PC-3 (cell line): Measurements from ENCODE around the gene SEC14L6. TPM values are rescaled to one million over a fixed set of nuclear protein-coding genes. Genes with fewer than 3 reads are reported as not detected.

Experiments
- ATAC-seq: fragments of 200-7000 bp; cut with Tn5 transposase; 2 replicates; pipeline ENCODE4 v1.9.1; 2020; ENCODE audit warnings: mild to moderate bottlenecking, moderate library complexity
- BruUV-seq: library from RNA; stranded (reverse); fragments of 400-500 nt; replicated peaks from 2 replicates; lab custom pipeline; 2021; lab: Mats Ljungman, UMichigan
- CTCF ChIA-PET: fragments of 300-600 bp; sonication (Branson Sonifier 250); formaldehyde crosslinking; loops from one replicate; lab custom pipeline; 2022; ENCODE audit warnings: antibody characterized with exemption; lab: Charles Lee
- POLR2A ChIA-PET: fragments of 300-600 bp; sonication (Branson Sonifier 250); formaldehyde crosslinking; loops from one replicate; lab custom pipeline; 2022; ENCODE audit warnings: antibody characterized with exemption; ENCODE audit not compliant: unreplicated experiment; lab: Charles Lee
- DNase-seq: peaks from one replicate; pipeline ENCODE4 v3.0.0-alpha.2; 2015
- H2AFZ ChIP-seq: fragments of 300-600 bp; sonication (generic); 2 replicates; pipeline ENCODE4 v1.6.0; 2016; ENCODE audit warnings: antibody characterized with exemption, low read length
- H3F3A ChIP-seq: fragments of 300-600 bp; sonication (generic); one replicate; pipeline ENCODE4 v1.6.0; 2017; ENCODE audit warnings: antibody characterized with exemption, low read length, control low read depth, mild to moderate bottlenecking; ENCODE audit not compliant: unreplicated experiment
- H3K27ac ChIP-seq: fragments of 300-600 bp; sonication (generic); 2 replicates; pipeline ENCODE4 v1.5.1; 2016; ENCODE audit warnings: mild to moderate bottlenecking, low read length
- H3K27me3 ChIP-seq: fragments of 300-600 bp; sonication (generic); 2 replicates; pipeline ENCODE4 v1.6.1; 2016; ENCODE audit warnings: low read length, mixed read lengths
- H3K36me3 ChIP-seq: fragments of 300-600 bp; sonication (generic); 2 replicates; pipeline ENCODE4 v1.6.1; 2016; ENCODE audit warnings: low read depth, mixed run types, low read length, mixed read lengths
- H3K4me1 ChIP-seq: fragments of 300-600 bp; sonication (generic); 2 replicates; pipeline ENCODE4 v1.5.1; 2016; ENCODE audit warnings: low read length; ENCODE audit not compliant: insufficient read depth
- H3K4me2 ChIP-seq: fragments of 300-600 bp; sonication (generic); 2 replicates; pipeline ENCODE4 v1.6.0; 2016; ENCODE audit warnings: low read length
- H3K4me3 ChIP-seq: fragments of 300-600 bp; sonication (generic); 2 replicates; pipeline ENCODE4 v1.5.1; 2016; ENCODE audit warnings: mild to moderate bottlenecking, low read length, mixed read lengths
- H3K79me2 ChIP-seq: fragments of 300-600 bp; sonication (generic); 2 replicates; pipeline ENCODE4 v1.6.1; 2017; ENCODE audit warnings: low read length, mixed read lengths
- H3K9ac ChIP-seq: fragments of 300-600 bp; sonication (generic); 2 replicates; pipeline ENCODE4 v1.6.0; 2016; ENCODE audit warnings: mild to moderate bottlenecking, low read length
- H3K9me2 ChIP-seq: fragments of 300-600 bp; sonication (generic); replicated peaks from 2 replicates; pipeline ENCODE4 v1.6.1; 2016; ENCODE audit warnings: mixed run types, low read length, mixed read lengths
- H3K9me3 ChIP-seq: fragments of 300-600 bp; sonication (generic); 2 replicates; pipeline ENCODE4 v1.6.1; 2016; ENCODE audit warnings: low read length, mixed read lengths
- H4K20me1 ChIP-seq: fragments of 300-600 bp; sonication (generic); 2 replicates; pipeline ENCODE4 v1.6.1; 2016; ENCODE audit warnings: low read length, mixed read lengths
- CTCF ChIP-seq: fragments of 300-600 bp; sonication (generic); conservative IDR thresholded peaks from 2 replicates; pipeline ENCODE4 v1.5.1; 2017; ENCODE audit warnings: antibody characterized with exemption, low read depth, mild to moderate bottlenecking, low read length
- EZH2 ChIP-seq: fragments of 300-600 bp; sonication (generic); IDR thresholded peaks from one replicate; pipeline ENCODE4 v1.6.1; 2017; ENCODE audit warnings: antibody characterized with exemption, mild to moderate bottlenecking, low read length; ENCODE audit not compliant: unreplicated experiment
- EZH2phosphoT487 ChIP-seq: fragments of 300-600 bp; sonication (generic); IDR thresholded peaks from 2 replicates; pipeline ENCODE4 v1.6.1; 2018; ENCODE audit warnings: mild to moderate bottlenecking, antibody characterized with exemption, low read length, borderline replicate concordance
- intact Hi-C: fragments of 100-400 bp; cut with micrococcal nuclease; formaldehyde crosslinking; loops from 2 replicates; pipeline ENCODE4 v1.9.0; 2023
- total RNA-seq: library from RNA; depleted of rRNA; stranded (reverse); fragments of >200 nt; gene quantifications from 2 replicates; pipeline ENCODE4 v1.2.3, GENCODE V29; 2014

Gene SEC14L6
- total RNA-seq, 1 experiment from 2014 or later = not detected

- Histone ChIP-seq H3K4me3 (no peak overlapping the region), H3K27me3 (no peaks in the 10 kb centered on the region), H3K9me2 (no peaks in the 10 kb centered on the region), H3K79me2 (peaks cover 25% of the 10 kb centered on the region), H3K4me1 (peaks cover 8% of the 10 kb centered on the region; the same call in 1 of the 2 replicates), H3K4me2 (no peak overlapping the region), H3F3A (no peaks in the 10 kb centered on the region), H3K27ac (no peak overlapping the region), H3K36me3 (peaks cover 28% of the 10 kb centered on the region), H2AFZ (no peak overlapping the region), H4K20me1 (no peaks in the 10 kb centered on the region), H3K9me3 (no peaks in the 10 kb centered on the region), H3K9ac (no peak overlapping the region)
- TF ChIP-seq EZH2 = no peak
- TF ChIP-seq CTCF = no peak
- TF ChIP-seq EZH2phosphoT487 = no peak
- ChIA-PET POLR2A (no interaction called here), CTCF (no interaction called here)
- no peak for DNase-seq
- BruUV-seq = no TSS peak
- intact Hi-C loops = no loop called here
- no peak for ATAC-seq
Measured at GRCh38 chr22:30586414-30586813, 39.9 kb upstream of the SEC14L6 start.

- Histone ChIP-seq H3K9me3 (no peaks in the 10 kb centered on the region), H4K20me1 (no peaks in the 10 kb centered on the region), H2AFZ (no peak overlapping the region), H3K9ac (no peak overlapping the region), H3K27ac (no peak overlapping the region), H3K27me3 (no peaks in the 10 kb centered on the region), H3K4me1 (no peaks in the 10 kb centered on the region), H3K4me2 (no peak overlapping the region), H3K9me2 (no peaks in the 10 kb centered on the region), H3K36me3 (peaks cover 39% of the 10 kb centered on the region), H3K4me3 (no peak overlapping the region), H3F3A (no peaks in the 10 kb centered on the region), H3K79me2 (peaks cover 5% of the 10 kb centered on the region)
- POLR2A ChIA-PET = no interaction called here
- no peak for DNase-seq
- no peak for TF ChIP-seq CTCF
- TF ChIP-seq EZH2phosphoT487 = no peak
- no peak for TF ChIP-seq EZH2
- no peak for ATAC-seq
- intact Hi-C loops = no loop called here
- CTCF ChIA-PET = no interaction called here
- no TSS peak for BruUV-seq
Measured at GRCh38 chr22:30584441-30584840, 37.9 kb upstream of the SEC14L6 start.

- Histone ChIP-seq H3K79me2 (no peaks in the 10 kb centered on the region; the same call in 1 of the 2 replicates), H3K9me3 (no peaks in the 10 kb centered on the region), H3F3A (no peaks in the 10 kb centered on the region), H3K4me3 (no peak overlapping the region), H4K20me1 (no peaks in the 10 kb centered on the region), H3K27me3 (no peaks in the 10 kb centered on the region), H3K4me1 (no peaks in the 10 kb centered on the region), H3K27ac (no peak overlapping the region), H3K36me3 (peaks cover 40% of the 10 kb centered on the region), H3K9ac (no peak overlapping the region), H2AFZ (no peak overlapping the region), H3K9me2 (no peaks in the 10 kb centered on the region), H3K4me2 (no peak overlapping the region)
- DNase-seq (no peak), ATAC-seq (no peak)
- POLR2A ChIA-PET = no interaction called here
- TF ChIP-seq EZH2phosphoT487 (no peak), CTCF (no peak)
- no TSS peak for BruUV-seq
- intact Hi-C loops = no loop called here
- CTCF ChIA-PET = no interaction called here
Measured at GRCh38 chr22:30582788-30583545, 36.4 kb upstream of the SEC14L6 start.
